Erythroblast (primary cell): Measurements from ENCODE around the gene MICA.
A peak's percentile ranks its signal among the peaks of the same experiment; 100 is the strongest.

ENCODE experiments used
- GATA1 ChIP-seq: IDR thresholded peaks from 2 replicates; pipeline ENCODE4 v1.6.1; 2011; ENCODE audit warnings: low read depth, mild to moderate bottlenecking, control low read depth, low read length, moderate library complexity
- POLR2A ChIP-seq: IDR thresholded peaks from 2 replicates; pipeline ENCODE4 v1.6.1; 2011; ENCODE audit warnings: mild to moderate bottlenecking, low read length

GRCh38 chr6:31403283-31404060 is at the start of gene MICA:
- TF ChIP-seq POLR2A, result peak; percentile 27
- TF ChIP-seq GATA1, result no peak
